HG03571 (cell line): ENCODE data around the gene PLPPR1.
"Not testable (repeated sequence)": the region's sequence is repeated elsewhere in the genome, so short reads cannot be mapped to it uniquely, and the experiment has no call there.

Experiments used
- ATAC-seq: cut with Tn5 transposase; IDR thresholded peaks from one replicate; pipeline ENCODE4 v1.9.1; 2021; ENCODE audit not compliant: unreplicated experiment

Gene PLPPR1

GRCh38 chr9:101274971-101275768, 246.6 kb downstream of the PLPPR1 start:
- ATAC-seq, result no peak

- ATAC-seq, result no peak
Observed at GRCh38 chr9:101275769-101276250, 247.3 kb downstream of the PLPPR1 start.

GRCh38 chr9:101291043-101291442, 262.5 kb downstream of the PLPPR1 start:
- not testable (repeated sequence) for ATAC-seq

GRCh38 chr9:101299901-101300300, 271.4 kb downstream of the PLPPR1 start:
- no peak for ATAC-seq

GRCh38 chr9:101307051-101307450, 278.5 kb downstream of the PLPPR1 start:
- no peak for ATAC-seq

GRCh38 chr9:101307524-101308213, 279.1 kb downstream of the PLPPR1 start:
- no peak for ATAC-seq

- ATAC-seq, result no peak
Observed at GRCh38 chr9:101309139-101309538, 280.6 kb downstream of the PLPPR1 start.

GRCh38 chr9:101311191-101311590, 282.7 kb downstream of the PLPPR1 start:
- ATAC-seq, result no peak

- ATAC-seq, result peak; percentile 86
Observed at GRCh38 chr9:101311758-101312420, 283.4 kb downstream of the PLPPR1 start.

GRCh38 chr9:101312661-101313060, 284.1 kb downstream of the PLPPR1 start:
- ATAC-seq, result no peak

GRCh38 chr9:101315112-101315450, 286.6 kb downstream of the PLPPR1 start:
- ATAC-seq, result no peak

- no peak for ATAC-seq
Observed at GRCh38 chr9:101317735-101318134, 289.2 kb downstream of the PLPPR1 start.

- ATAC-seq, result no peak
Observed at GRCh38 chr9:101323129-101323528, 294.6 kb downstream of the PLPPR1 start.

- no peak for ATAC-seq
Observed at GRCh38 chr9:101324245-101324804, 295.8 kb downstream of the PLPPR1 start.

- no peak for ATAC-seq
Observed at GRCh38 chr9:101325053-101325452, 296.5 kb downstream of the PLPPR1 start.

GRCh38 chr9:101326035-101326434, 297.5 kb downstream of the PLPPR1 start:
- ATAC-seq, result no peak

GRCh38 chr9:101326501-101326900, 298.0 kb downstream of the PLPPR1 start:
- ATAC-seq, result no peak

GRCh38 chr9:101327422-101327909, 298.9 kb downstream of the PLPPR1 start:
- not testable (repeated sequence) for ATAC-seq

GRCh38 chr9:101332362-101332761, 303.8 kb downstream of the PLPPR1 start:
- no peak for ATAC-seq

- no peak for ATAC-seq
Observed at GRCh38 chr9:101333490-101333889, 305.0 kb downstream of the PLPPR1 start.
